Measurements from ENCODE around the gene IKZF3.

DNA sequence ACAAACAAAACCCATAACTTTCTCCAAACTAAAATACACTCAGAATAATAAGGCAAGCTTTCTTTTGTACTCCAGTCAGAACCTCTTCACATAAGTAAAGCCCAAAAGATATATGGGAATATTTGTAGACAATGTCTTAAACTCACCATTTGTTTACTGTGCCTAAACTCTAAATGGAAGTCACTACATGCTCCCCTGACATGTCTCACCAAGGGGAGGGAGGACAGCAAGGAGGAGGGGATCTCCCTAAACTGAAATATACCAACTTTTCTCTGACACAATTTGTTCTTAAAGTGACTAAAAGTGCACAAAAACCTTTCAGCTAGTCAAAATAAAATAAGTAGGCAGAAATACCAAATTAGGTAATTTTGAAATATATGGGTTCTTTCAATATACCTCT is 87.9 kb downstream of the IKZF3 start:
- TF ChIP-seq, protein P1, sequence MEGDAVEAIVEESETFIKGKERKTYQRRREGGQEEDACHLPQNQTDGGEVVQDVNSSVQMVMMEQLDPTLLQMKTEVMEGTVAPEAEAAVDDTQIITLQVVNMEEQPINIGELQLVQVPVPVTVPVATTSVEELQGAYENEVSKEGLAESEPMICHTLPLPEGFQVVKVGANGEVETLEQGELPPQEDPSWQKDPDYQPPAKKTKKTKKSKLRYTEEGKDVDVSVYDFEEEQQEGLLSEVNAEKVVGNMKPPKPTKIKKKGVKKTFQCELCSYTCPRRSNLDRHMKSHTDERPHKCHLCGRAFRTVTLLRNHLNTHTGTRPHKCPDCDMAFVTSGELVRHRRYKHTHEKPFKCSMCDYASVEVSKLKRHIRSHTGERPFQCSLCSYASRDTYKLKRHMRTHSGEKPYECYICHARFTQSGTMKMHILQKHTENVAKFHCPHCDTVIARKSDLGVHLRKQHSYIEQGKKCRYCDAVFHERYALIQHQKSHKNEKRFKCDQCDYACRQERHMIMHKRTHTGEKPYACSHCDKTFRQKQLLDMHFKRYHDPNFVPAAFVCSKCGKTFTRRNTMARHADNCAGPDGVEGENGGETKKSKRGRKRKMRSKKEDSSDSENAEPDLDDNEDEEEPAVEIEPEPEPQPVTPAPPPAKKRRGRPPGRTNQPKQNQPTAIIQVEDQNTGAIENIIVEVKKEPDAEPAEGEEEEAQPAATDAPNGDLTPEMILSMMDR (IDR thresholded peaks at IDR 0.05) = no peak
- no peak for TF ChIP-seq POLR2A (IDR thresholded peaks at IDR 0.05)

Measured in thyroid gland (tissue), 4 donors.